ENCODE results near the gene FLAD1.

- no peak for TF ChIP-seq POLR2AphosphoS5 (IDR thresholded peaks at IDR 0.05; ENCODE audit: borderline replicate concordance, low read depth, low read length)
- no peak for TF ChIP-seq EZH2 (IDR thresholded peaks at IDR 0.05)
- no peak for TF ChIP-seq FOXP2 (optimal IDR thresholded peaks at IDR 0.05; ENCODE audit: control extremely low read depth, extremely low read length, insufficient read depth)
Measured at GRCh38 chr1:155037851-155038441, 54.8 kb downstream of the FLAD1 start.

All from SK-N-MC (cell line).